A549 treated with Mapracorat at 1 μM for 4 hours (cell line): ENCODE data around the gene SLC38A1. TPM values are rescaled to one million over a fixed set of nuclear protein-coding genes. Genes with fewer than 3 reads are reported as not detected.

Experiments used
- total RNA-seq: library from RNA; stranded (reverse); fragments of 200-300 nt; extraction: Qiagen RNA extraction; gene quantifications from 5 replicates; pipeline ENCODE4 v1.2.3, GENCODE V29; 2022

The SLC38A1 gene
- 63.2 to 87.7 TPM (median 75.7 TPM) in 5 replicates for total RNA-seq

GRCh38 chr12:46268583-46269428 is at the start of gene SLC38A1:
Gene SLC38A1 (minus strand): TSS chr12:46269043. CDS start chr12:46239800, 29,243 bp downstream.

Other genes starting within 250 kb of the SLC38A1 start
- gene SLC38A2, start 103.7 kb upstream of the SLC38A1 start, total RNA-seq, result 102 to 163 TPM (median 137 TPM) in 5 replicates